DOHH2 (cell line): ENCODE measurements around the gene FUT8.

Source experiments
- H3F3A ChIP-seq: fragments of 200-600 bp; sonication (generic), shearing (Covaris generic); 2 replicates; pipeline ENCODE4 v1.6.0; 2016; ENCODE audit warnings: antibody characterized with exemption, mild to moderate bottlenecking; ENCODE audit not compliant: control insufficient read depth, insufficient read depth
- H3K27ac ChIP-seq: fragments of 200-600 bp; sonication (generic); 2 replicates; pipeline ENCODE4 v1.5.1; 2014; ENCODE audit warnings: low read depth, mild to moderate bottlenecking, low read length, moderate library complexity
- H3K27me3 ChIP-seq: fragments of 200-600 bp; sonication (generic); 2 replicates; pipeline ENCODE4 v1.6.1; 2014; ENCODE audit warnings: mild to moderate bottlenecking, low read length, mixed read lengths; ENCODE audit not compliant: control insufficient read depth
- H3K36me3 ChIP-seq: fragments of 200-600 bp; sonication (generic); 2 replicates; pipeline ENCODE4 v1.6.1; 2014; ENCODE audit warnings: mild to moderate bottlenecking, low read length, moderate library complexity, mixed read lengths; ENCODE audit not compliant: control insufficient read depth
- H3K4me1 ChIP-seq: fragments of 200-600 bp; sonication (generic); 2 replicates; pipeline ENCODE4 v1.6.1; 2014; ENCODE audit warnings: mild to moderate bottlenecking, low read length, mixed read lengths; ENCODE audit not compliant: control insufficient read depth
- H3K4me2 ChIP-seq: fragments of 200-600 bp; sonication (generic); 2 replicates; pipeline ENCODE4 v1.6.0; 2014; ENCODE audit warnings: mild to moderate bottlenecking, low read length, moderate library complexity
- H3K4me3 ChIP-seq: fragments of 200-600 bp; sonication (generic); 2 replicates; pipeline ENCODE4 v1.5.1; 2014; ENCODE audit warnings: mild to moderate bottlenecking, low read length, mixed read lengths
- H3K79me2 ChIP-seq: fragments of 200-600 bp; sonication (generic); 2 replicates; pipeline ENCODE4 v1.6.1; 2014; ENCODE audit warnings: mild to moderate bottlenecking, low read length, mixed read lengths; ENCODE audit not compliant: control insufficient read depth
- H3K9me2 ChIP-seq: fragments of 200-600 bp; sonication (generic); replicated peaks from 2 replicates; pipeline ENCODE4 v1.6.1; 2014; ENCODE audit warnings: mild to moderate bottlenecking, low read length, mixed read lengths; ENCODE audit not compliant: control insufficient read depth
- H3K9me3 ChIP-seq: fragments of 200-600 bp; sonication (generic); 2 replicates; pipeline ENCODE4 v1.6.1; 2014; ENCODE audit warnings: antibody characterized with exemption, low read length, mixed read lengths; ENCODE audit not compliant: control insufficient read depth, insufficient read depth
- H4K20me1 ChIP-seq: fragments of 200-600 bp; sonication (generic); 2 replicates; pipeline ENCODE4 v1.6.0; 2014; ENCODE audit warnings: low read depth, mild to moderate bottlenecking, antibody characterized with exemption, low read length, moderate library complexity; ENCODE audit not compliant: control insufficient read depth, insufficient read depth
- CTCF ChIP-seq: fragments of 200-600 bp; sonication (generic); IDR thresholded peaks from one replicate; pipeline ENCODE4 v1.5.1; 2014; ENCODE audit warnings: antibody characterized with exemption, mild to moderate bottlenecking, low read depth, low read length; ENCODE audit not compliant: poor library complexity, severe bottlenecking
- EZH2phosphoT487 ChIP-seq: fragments of 200-600 bp; sonication (generic); IDR thresholded peaks from 2 replicates; pipeline ENCODE4 v1.6.1; 2017; ENCODE audit warnings: borderline replicate concordance, mild to moderate bottlenecking, antibody characterized with exemption, low read length, moderate library complexity, mixed read lengths

FUT8 gene

GRCh38 chr14:65421201-65421981 is 8.9 kb downstream of the FUT8 start:
- Histone ChIP-seq H3K4me2 (no peak overlapping the region), H3K27ac (no peak overlapping the region), H3K9me2 (no peaks in the 10 kb centered on the region), H3K4me1 (peaks cover 14% of the 10 kb centered on the region), H3K27me3 (no peaks in the 10 kb centered on the region), H3K9me3 (no peaks in the 10 kb centered on the region), H4K20me1 (peaks cover 6% of the 10 kb centered on the region; the same call in 1 of the 2 replicates), H3K4me3 (no peak overlapping the region), H3K36me3 (peaks cover under 1% of the 10 kb centered on the region), H3F3A (no peaks in the 10 kb centered on the region), H3K79me2 (peaks cover 98% of the 10 kb centered on the region)
- TF ChIP-seq CTCF = no peak
- TF ChIP-seq EZH2phosphoT487 = no peak

GRCh38 chr14:65422088-65422834 is 9.7 kb downstream of the FUT8 start:
- no peak overlapping the region for H3K4me2 ChIP-seq

GRCh38 chr14:65423982-65424381 is 11.5 kb downstream of the FUT8 start:
- H3F3A ChIP-seq = no peaks in the 10 kb centered on the region
- H3K9me2 ChIP-seq = no peaks in the 10 kb centered on the region
- peaks cover 15% of the 10 kb centered on the region for H3K36me3 ChIP-seq
- H3K4me1 ChIP-seq = peaks cover 39% of the 10 kb centered on the region
- H3K27ac ChIP-seq = no peak overlapping the region
- no peak overlapping the region for H3K4me3 ChIP-seq
- H3K9me3 ChIP-seq = no peaks in the 10 kb centered on the region
- H3K4me2 ChIP-seq = no peak overlapping the region
- H3K79me2 ChIP-seq = peaks cover 98% of the 10 kb centered on the region
- no peak for TF ChIP-seq CTCF
- no peaks in the 10 kb centered on the region for H3K27me3 ChIP-seq
- peaks cover 13% of the 10 kb centered on the region for H4K20me1 ChIP-seq

More at GRCh38 chr14:65422088-65422834, 9.7 kb downstream of the FUT8 start:
- H3K36me3 ChIP-seq = peaks cover 7% of the 10 kb centered on the region
- H3K27me3 ChIP-seq = no peaks in the 10 kb centered on the region
- no peaks in the 10 kb centered on the region for H3K9me3 ChIP-seq
- peaks cover 98% of the 10 kb centered on the region for H3K79me2 ChIP-seq
- peaks cover 13% of the 10 kb centered on the region for H4K20me1 ChIP-seq
- H3F3A ChIP-seq = no peaks in the 10 kb centered on the region
- H3K9me2 ChIP-seq = no peaks in the 10 kb centered on the region
- TF ChIP-seq EZH2phosphoT487 = no peak
- no peak for TF ChIP-seq CTCF
- no peak overlapping the region for H3K27ac ChIP-seq
- H3K4me3 ChIP-seq = no peak overlapping the region
- peaks cover 22% of the 10 kb centered on the region for H3K4me1 ChIP-seq
